HepG2 (cell line): ENCODE data around the gene SYNPR. TPM values are rescaled to one million over a fixed set of nuclear protein-coding genes. Genes with fewer than 3 reads are reported as not detected.

Experiments used
- ATAC-seq: fragments of 200-7000 bp; cut with Tn5 transposase; 3 replicates; pipeline ENCODE4 v1.9.1; 2020; ENCODE audit warnings: mild to moderate bottlenecking, moderate library complexity
- BruUV-seq: library from RNA; stranded (reverse); fragments of 400-500 nt; replicated peaks from 2 replicates; lab custom pipeline; 2021; lab: Mats Ljungman, UMichigan
- CTCF ChIA-PET: fragments of 300-600 bp; formaldehyde crosslinking; extraction: SDS; loops from one replicate; lab custom pipeline; 2021; ENCODE audit warnings: low total read pairs, inconsistent platforms, low intra/inter-chr PET ratio; lab: Yijun Ruan, JAX
- POLR2A ChIA-PET: fragments of 350-600 bp; sonication (Branson Sonifier 250); formaldehyde crosslinking; loops from one replicate; lab custom pipeline; 2020; ENCODE audit warnings: antibody characterized with exemption, inconsistent platforms; lab: Yijun Ruan, JAX
- DNase-seq: peaks from one replicate; pipeline ENCODE4 v3.0.0-alpha.2; 2015; ENCODE audit warnings: low spot score
- FAIRE-seq: peaks from 3 replicates; lab custom pipeline; 2011; peaks lifted over from hg19 to GRCh38; lab: Jason Lieb, UNC
- H2AFZ ChIP-seq: one replicate; pipeline ENCODE4 v1.6.1; 2011; ENCODE audit warnings: low read length, inconsistent platforms
- H3K27ac ChIP-seq: fragments of 300-600 bp; 3 replicates; pipeline ENCODE4 v1.8.0; 2011; ENCODE audit warnings: mixed run types, mild to moderate bottlenecking, mixed read lengths, low read length, inconsistent platforms; ENCODE audit not compliant: insufficient read depth; ENCODE audit errors: extremely low read length
- H3K27me3 ChIP-seq, 2 experiments: fragments of 200-600 bp in 1 of 2; 2 replicates in 1 of 2; 3 replicates in 1 of 2; pipeline versions ENCODE4 v1.6.0 to v1.8.0; 2011; ENCODE audit warnings: low read length in 2 of 2, mild to moderate bottlenecking in 2 of 2, moderate library complexity in 2 of 2, inconsistent platforms in 1 of 2; ENCODE audit not compliant: insufficient read depth in 2 of 2, control insufficient read depth in 1 of 2
- H3K36me3 ChIP-seq, 2 experiments: fragments of 200-600 bp in 1 of 2; replicated peaks in 1 of 2; 2 replicates in 1 of 2; 3 replicates in 1 of 2; pipeline versions ENCODE4 v1.5.1 to v1.8.0; 2011; ENCODE audit warnings: low read length in 2 of 2, inconsistent platforms in 1 of 2; ENCODE audit not compliant: insufficient read depth in 2 of 2, control insufficient read depth in 1 of 2
- H3K4me1 ChIP-seq: 2 replicates; pipeline ENCODE4 v1.5.1; 2012; ENCODE audit warnings: low read length, inconsistent platforms; ENCODE audit not compliant: insufficient read depth
- H3K4me2 ChIP-seq: 2 replicates; pipeline ENCODE4 v1.6.0; 2011; ENCODE audit warnings: low read depth, low read length, inconsistent platforms
- H3K4me3 ChIP-seq, 3 experiments: fragments of 200-600 bp in 1 of 3; sonication (generic), shearing (Covaris generic) in 1 of 3; replicated peaks in 1 of 3; 2 replicates each; pipeline ENCODE4 v1.5.1; 2011 to 2016; ENCODE audit warnings: low read length in 3 of 3, inconsistent platforms in 2 of 3, low read depth in 2 of 3, mild to moderate bottlenecking in 2 of 3, control low read depth in 1 of 3, mixed read lengths in 1 of 3; ENCODE audit not compliant: insufficient read depth in 1 of 3
- H3K79me2 ChIP-seq: one replicate; pipeline ENCODE4 v1.6.1; 2011; ENCODE audit warnings: low read length, inconsistent platforms; ENCODE audit not compliant: insufficient read depth
- H3K9ac ChIP-seq: 2 replicates; pipeline ENCODE4 v1.6.0; 2011; ENCODE audit warnings: mild to moderate bottlenecking, low read depth, low read length, inconsistent platforms; ENCODE audit not compliant: insufficient read depth
- H3K9me3 ChIP-seq: 2 replicates; pipeline ENCODE4 v1.5.1; 2012; ENCODE audit warnings: mild to moderate bottlenecking, low read length
- H4K20me1 ChIP-seq: 2 replicates; pipeline ENCODE4 v1.6.0; 2011; ENCODE audit warnings: inconsistent platforms, mild to moderate bottlenecking, low read length, moderate library complexity; ENCODE audit not compliant: insufficient read depth
- HNRNPL ChIP-seq: fragments of 200-400 bp; formaldehyde crosslinking; IDR thresholded peaks from 2 replicates; pipeline ENCODE4 v1.6.1; 2017; ENCODE audit warnings: mild to moderate bottlenecking, low read depth, low read length
- IKZF5 ChIP-seq: IDR thresholded peaks from 2 replicates; pipeline ENCODE4 v1.6.1; 2018; ENCODE audit warnings: missing genetic modification reagents, mild to moderate bottlenecking, missing compliant biosample characterization
- KDM5B ChIP-seq: sonication (generic); formaldehyde crosslinking; IDR thresholded peaks from 2 replicates; pipeline ENCODE4 v1.4.0; 2020; ENCODE audit warnings: missing genetic modification reagents, mild to moderate bottlenecking, borderline replicate concordance
- LCORL ChIP-seq, 2 experiments: fragments of 450-650 bp in 1 of 2; sonication (generic) in 1 of 2; formaldehyde crosslinking in 1 of 2; IDR thresholded peaks; 2 replicates each; pipeline versions ENCODE4 v1.5.0 to v1.6.1; 2017 to 2020; ENCODE audit warnings: antibody characterized with exemption in 1 of 2, missing genetic modification reagents in 1 of 2
- MXD1 ChIP-seq: sonication (generic); formaldehyde crosslinking; IDR thresholded peaks from 2 replicates; pipeline ENCODE4 v1.4.0; 2020; ENCODE audit warnings: mild to moderate bottlenecking, missing genetic modification reagents
- NFE2L2 ChIP-seq: fragments of 150-350 bp; IDR thresholded peaks from 2 replicates; pipeline ENCODE4 v1.6.1; 2014; ENCODE audit warnings: low read length
- RFXAP ChIP-seq: sonication (generic); formaldehyde crosslinking; IDR thresholded peaks from 2 replicates; pipeline ENCODE4 v1.4.0; 2020; ENCODE audit warnings: missing genetic modification reagents, borderline replicate concordance
- SNRNP70 ChIP-seq: fragments of 200-400 bp; formaldehyde crosslinking; IDR thresholded peaks from 2 replicates; pipeline ENCODE4 v1.6.1; 2017; ENCODE audit warnings: mild to moderate bottlenecking, low read depth, low read length, moderate library complexity
- TCF12 ChIP-seq, 2 experiments: fragments of 450-650 bp in 1 of 2; sonication (generic) in 1 of 2; formaldehyde crosslinking in 1 of 2; IDR thresholded peaks; 2 replicates each; pipeline versions ENCODE4 v1.6.1 to v1.8.0; 2017 to 2022; ENCODE audit warnings: antibody characterized with exemption in 1 of 2, mild to moderate bottlenecking in 1 of 2, missing genetic modification reagents in 1 of 2, moderate library complexity in 1 of 2
- ZBTB26 ChIP-seq: IDR thresholded peaks from 2 replicates; pipeline ENCODE4 v1.6.1; 2016; ENCODE audit warnings: missing compliant biosample characterization, missing genetic modification reagents, borderline replicate concordance
- ZMYM4 ChIP-seq: sonication (generic); formaldehyde crosslinking; IDR thresholded peaks from 2 replicates; pipeline ENCODE4 v1.8.1; 2023; ENCODE audit warnings: mild to moderate bottlenecking, missing genetic modification reagents
- ZNF253 ChIP-seq: sonication (generic); formaldehyde crosslinking; IDR thresholded peaks from 2 replicates; pipeline ENCODE4 v1.8.0; 2022; ENCODE audit warnings: mild to moderate bottlenecking, missing genetic modification reagents, borderline replicate concordance
- ZNF276 ChIP-seq: sonication (generic); formaldehyde crosslinking; IDR thresholded peaks from 2 replicates; pipeline ENCODE4 v1.4.0; 2020; ENCODE audit warnings: mild to moderate bottlenecking, low read depth, missing genetic modification reagents
- ZNF503 ChIP-seq: sonication (generic); formaldehyde crosslinking; IDR thresholded peaks from 2 replicates; pipeline ENCODE4 v1.4.0; 2020; ENCODE audit warnings: missing genetic modification reagents
- ZZZ3 ChIP-seq: sonication (generic); formaldehyde crosslinking; IDR thresholded peaks from 2 replicates; pipeline ENCODE4 v1.4.0; 2020; ENCODE audit warnings: missing genetic modification reagents, mild to moderate bottlenecking, borderline replicate concordance
- WGBS: methylation state at CpG from one replicate; pipeline ENCODE4 v1.1.6; 2017; ENCODE audit warnings: low lambda C conversion rate; 5-methylcytosine and 5-hydroxymethylcytosine counted together
- in situ Hi-C: cut with HindIII; loops from 2 replicates; pipeline ENCODE4 v1.10.0; 2017; ENCODE audit warnings: low pct_unique_long_range_greater_than_20kb; ENCODE audit not compliant: extremely low pct_ligation_motif_present
- intact Hi-C: fragments of 100-400 bp; cut with micrococcal nuclease; formaldehyde crosslinking; loops from one replicate; pipeline ENCODE4 v1.10.0; 2022; ENCODE audit not compliant: unreplicated experiment
- polyA plus RNA-seq, 8 experiments: library from polyadenylated mRNA; depleted of rRNA in 3 of 8; stranded (reverse) in 7 of 8; unstranded in 1 of 8; fragments of >200 nt; fragmentation: Illumina TruSeq in 4 of 8; extraction: Trizol in 4 of 8; gene quantifications; 2 replicates each; pipeline versions ENCODE4 v1.2.1 to v1.2.3, GENCODE V29; 2011 to 2016; ENCODE audit warnings: low read depth in 4 of 8, missing spikeins in 1 of 8, mixed read lengths in 1 of 8; ENCODE audit not compliant: insufficient read depth in 1 of 8
- total RNA-seq, 5 experiments: library from RNA; depleted of rRNA; stranded (reverse); fragments of >200 nt; fragmentation: Illumina TruSeq; extraction: Trizol; gene quantifications; 2 replicates each; pipeline ENCODE4 v1.2.3, GENCODE V29; 2016; ENCODE audit warnings: low read depth in 1 of 5

The SYNPR gene
- total and polyA plus RNA-seq, 2 of the 13 experiments (the other 11 are each of a cell fraction or from before 2014, with no cell fraction given), result 0.04 TPM; not detected in 1

GRCh38 chr3:63456901-63457300 is 178.8 kb downstream of the SYNPR start:
- H3K27me3 ChIP-seq, result no peaks in the 10 kb centered on the region
- DNase-seq (no peak), ATAC-seq (no peak), FAIRE-seq (no peak)
- no peak overlapping the region for H3K4me3 ChIP-seq
- H3K9ac ChIP-seq, result no peak overlapping the region
- no peaks in the 10 kb centered on the region for H3K79me2 ChIP-seq
- no peaks in the 10 kb centered on the region for H3K4me1 ChIP-seq
- ChIA-PET POLR2A (no interaction called here), CTCF (no interaction called here)
- no peaks in the 10 kb centered on the region for H3K36me3 ChIP-seq
- H2AFZ ChIP-seq, result no peak overlapping the region
- no peak for TF ChIP-seq ZMYM4 (CRISPR knock-in tag)
- no peak for TF ChIP-seq TCF12 (IDR thresholded peaks at IDR 0.05)
- no peak for TF ChIP-seq TCF12 (CRISPR knock-in tag; IDR thresholded peaks at IDR 0.05)
- no peak for TF ChIP-seq NFE2L2
- no peak for TF ChIP-seq HNRNPL
- no peak for TF ChIP-seq ZNF276 (CRISPR knock-in tag)
- no peak for TF ChIP-seq ZBTB26 (CRISPR knock-in tag)
- no peak for TF ChIP-seq IKZF5 (CRISPR knock-in tag)
- no peak for TF ChIP-seq ZNF503 (CRISPR knock-in tag)
- no peak for TF ChIP-seq ZNF253
- no peak for TF ChIP-seq SNRNP70
- TF ChIP-seq KDM5B (CRISPR knock-in tag), result no peak
- no peak for TF ChIP-seq RFXAP (CRISPR knock-in tag)
- TF ChIP-seq MXD1 (CRISPR knock-in tag), result no peak
- TF ChIP-seq ZZZ3 (CRISPR knock-in tag), result no peak
- no peak for TF ChIP-seq LCORL (IDR thresholded peaks at IDR 0.05)
- TF ChIP-seq LCORL (CRISPR knock-in tag; IDR thresholded peaks at IDR 0.05), result no peak
- H4K20me1 ChIP-seq, result no peaks in the 10 kb centered on the region
- intact Hi-C loops (no loop called here), in situ Hi-C loops (no loop called here)
- no peak overlapping the region for H3K4me2 ChIP-seq
- BruUV-seq, result no TSS peak
- no peaks in the 10 kb centered on the region for H3K9me3 ChIP-seq
- 1% methylated on average over 6 of the region's 6 CpGs for WGBS
- H3K27ac ChIP-seq, result no peak overlapping the region
